ENCODE data around the gene FCN1.

Gene FCN1

DNA sequence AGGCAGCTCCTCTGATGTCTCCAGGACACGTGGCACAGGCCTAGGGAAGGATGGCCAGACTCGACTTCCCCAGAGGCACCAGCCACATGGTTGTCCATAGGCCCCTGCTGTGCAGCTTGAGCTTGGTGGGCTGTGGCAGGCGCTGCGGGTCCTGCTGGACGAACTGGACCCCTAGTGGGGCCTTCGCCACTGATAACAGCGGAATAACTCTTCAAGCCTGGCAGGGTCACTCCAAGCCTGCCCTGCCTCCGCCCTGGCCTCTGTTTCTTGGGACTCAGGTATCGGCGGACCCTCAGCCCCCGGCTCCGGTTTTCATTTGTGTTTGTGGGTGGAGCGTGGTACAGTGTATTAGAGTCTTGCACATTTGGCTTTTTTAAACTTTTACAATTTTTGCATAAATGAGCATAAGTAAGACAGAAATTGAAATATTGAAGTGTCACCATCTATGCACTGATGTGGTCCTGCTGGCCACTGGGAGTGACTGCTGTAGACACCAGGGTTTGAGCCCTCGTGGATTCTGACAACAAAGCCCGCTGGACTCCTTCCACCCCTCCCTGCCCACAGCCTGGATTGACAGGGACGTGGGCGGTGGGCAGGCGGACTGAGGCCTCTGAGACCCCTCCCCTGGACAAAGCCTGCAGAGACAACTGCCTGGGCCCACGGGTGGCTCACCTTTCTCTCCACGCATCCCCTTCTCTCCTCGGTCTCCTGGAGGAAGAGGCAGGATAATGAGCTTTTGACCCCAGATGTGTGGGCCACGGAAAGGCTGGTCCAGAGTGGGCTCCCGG is 3.8 kb downstream of the FCN1 start:
- no peak for DNase-seq (ENCODE audit: low read depth in 3 of 3)

DNA sequence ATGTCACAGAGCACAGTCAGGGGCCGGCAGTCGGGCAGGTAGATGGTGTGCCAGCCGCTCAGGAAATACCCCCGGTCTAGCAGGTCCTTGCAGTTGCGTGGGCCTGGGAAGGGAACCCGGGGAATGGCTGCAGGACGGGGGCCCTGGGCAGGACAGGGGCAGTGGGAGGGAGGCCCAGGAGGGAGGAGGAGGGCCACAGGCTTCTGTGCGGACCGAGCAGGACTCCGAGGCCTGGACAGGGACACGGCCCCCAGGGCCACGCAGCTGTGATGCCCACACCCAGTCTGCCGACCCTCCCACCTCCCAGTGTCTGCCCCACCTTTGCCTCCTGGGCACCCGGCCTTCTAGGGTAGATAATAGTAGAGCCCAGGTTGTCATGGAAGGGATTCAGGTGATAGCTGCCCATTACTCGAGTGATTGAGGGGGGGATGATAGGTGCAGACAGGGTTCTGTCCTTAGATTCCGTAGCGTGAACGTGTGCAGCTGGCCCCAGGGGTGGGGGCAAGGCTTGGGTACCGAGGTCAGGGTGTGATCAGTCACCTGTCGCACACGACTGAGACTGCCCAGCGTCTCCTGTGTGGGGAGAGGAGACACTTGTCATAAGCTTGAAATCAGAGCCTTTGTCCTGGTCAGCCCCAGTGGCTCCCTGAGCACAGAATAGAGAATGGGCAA is 4.5 kb downstream of the FCN1 start:
- no peak for DNase-seq (ENCODE audit: low read depth in 3 of 3)

DNA sequence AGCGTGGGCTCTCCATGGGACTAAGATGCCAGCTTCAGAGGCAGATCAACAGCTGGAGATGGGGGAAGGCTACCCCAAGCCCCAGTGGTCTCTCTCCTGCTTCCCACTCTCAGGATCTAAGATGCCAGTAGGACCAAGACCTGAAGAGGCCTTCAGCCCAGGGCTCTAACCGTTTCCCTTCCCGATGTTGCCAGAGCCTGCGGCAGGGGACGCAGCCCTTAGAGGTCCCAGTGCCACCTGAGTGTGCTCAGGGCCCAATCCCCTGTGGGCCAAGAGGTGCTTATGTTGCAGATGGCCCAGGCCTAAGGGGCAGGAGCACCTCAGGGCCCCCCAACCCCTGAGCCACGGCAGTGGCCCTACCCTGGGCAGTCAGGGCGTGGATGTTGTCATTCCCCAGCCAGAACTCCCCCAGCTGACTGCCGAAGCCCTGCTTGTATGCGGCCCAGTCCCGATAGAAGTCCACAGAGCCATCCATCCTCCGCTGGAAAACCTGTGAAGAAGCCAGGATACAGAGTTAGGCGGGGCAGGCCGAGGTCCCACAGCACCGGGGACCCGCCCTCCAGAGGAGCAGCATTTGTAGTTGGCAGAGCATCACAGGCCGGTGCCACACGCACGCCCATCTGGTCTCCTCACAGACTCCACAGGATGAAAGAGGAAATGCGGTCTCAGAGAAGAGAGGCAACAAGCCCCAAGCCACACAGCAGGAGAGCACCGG is 5.4 kb downstream of the FCN1 start:
- DNase-seq (ENCODE audit: low read depth in 3 of 3) = no peak

DNA sequence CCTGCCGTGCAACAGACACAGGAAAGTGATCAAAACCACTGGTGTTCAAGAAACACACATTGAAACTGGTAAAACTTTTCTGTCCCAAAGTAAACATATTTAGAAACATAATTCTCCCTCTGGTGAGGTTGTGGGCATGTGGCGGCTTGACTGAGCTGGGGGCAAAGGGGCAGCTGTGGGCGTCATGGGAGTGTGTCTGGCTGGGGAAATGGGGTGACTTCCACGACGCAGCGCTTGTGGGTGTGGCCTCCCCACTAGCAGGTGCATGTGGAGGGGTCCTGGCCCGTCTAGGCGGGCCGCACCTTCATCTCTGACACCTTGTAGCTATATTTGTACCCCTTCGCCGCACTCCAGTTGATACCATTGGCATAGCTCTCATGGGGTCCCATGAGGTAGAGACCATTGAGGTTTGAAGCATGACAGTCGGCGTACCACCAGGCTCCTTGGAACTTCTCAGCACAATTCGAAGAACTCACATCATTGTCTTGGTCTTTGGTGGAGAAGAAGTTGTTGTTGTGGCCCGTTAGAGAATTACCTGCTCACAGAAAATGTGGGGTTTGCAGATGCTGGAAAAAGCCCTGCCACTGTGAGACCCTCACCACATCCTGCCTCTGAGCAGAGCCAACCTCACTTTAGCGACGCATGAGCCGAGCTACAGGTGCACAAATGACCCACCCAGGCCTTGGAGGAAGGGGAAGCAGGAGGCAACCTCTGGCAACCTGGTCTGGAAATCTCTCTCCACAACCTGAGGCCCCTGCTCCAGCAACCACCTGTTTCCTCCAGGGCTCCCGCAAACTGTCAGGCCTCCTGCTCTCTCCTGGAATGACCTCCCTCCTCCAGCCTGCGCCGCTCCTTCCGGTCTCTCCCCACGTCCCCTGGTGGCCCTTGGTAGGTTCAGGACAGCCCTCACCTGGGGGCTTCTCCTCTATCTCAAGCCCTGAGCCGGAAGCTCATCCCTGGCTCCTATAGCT is 7.9 kb downstream of the FCN1 start:
- no peak for DNase-seq (ENCODE audit: low read depth in 3 of 3)

DNA sequence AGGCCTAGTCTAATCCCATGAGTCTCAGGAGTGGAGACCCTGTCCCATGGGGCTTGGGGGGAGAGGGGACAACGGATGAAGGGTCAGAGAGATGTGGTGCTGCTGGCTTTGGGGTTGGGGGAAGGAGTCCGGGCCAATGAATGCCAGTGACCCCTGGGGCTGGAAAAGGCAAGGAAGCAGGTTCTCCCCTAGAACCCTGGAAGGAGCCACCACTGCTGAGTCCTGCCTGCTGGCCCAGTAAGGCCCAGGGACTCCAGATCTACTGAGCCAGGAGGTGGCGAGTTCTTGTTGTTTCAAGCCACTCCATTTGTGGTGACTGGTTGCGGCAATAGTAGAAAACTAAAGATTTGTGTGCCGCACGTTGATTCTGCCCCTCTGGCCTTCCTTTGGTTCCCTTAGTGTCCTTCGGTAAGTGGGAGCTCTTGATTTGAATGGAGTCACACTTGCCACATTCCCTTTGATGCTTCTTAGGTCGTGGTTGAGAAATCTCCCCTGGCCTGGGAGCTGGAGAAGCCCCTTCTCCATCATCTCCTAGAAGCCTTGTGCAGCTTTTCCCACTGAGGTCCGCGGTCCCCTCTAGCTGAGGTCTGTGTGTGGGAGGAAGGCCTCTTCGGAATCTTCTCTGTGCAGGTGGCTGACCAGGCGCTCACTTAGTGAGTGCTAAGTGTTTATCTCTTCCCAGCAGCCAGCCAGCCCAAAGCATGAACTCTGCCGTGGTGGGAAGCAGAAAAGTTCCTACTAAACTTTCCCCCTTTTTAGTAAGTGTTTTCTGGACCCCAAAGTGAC is 9.0 kb downstream of the FCN1 start:
- no peak for DNase-seq (ENCODE audit: low read depth in 3 of 3)

DNA sequence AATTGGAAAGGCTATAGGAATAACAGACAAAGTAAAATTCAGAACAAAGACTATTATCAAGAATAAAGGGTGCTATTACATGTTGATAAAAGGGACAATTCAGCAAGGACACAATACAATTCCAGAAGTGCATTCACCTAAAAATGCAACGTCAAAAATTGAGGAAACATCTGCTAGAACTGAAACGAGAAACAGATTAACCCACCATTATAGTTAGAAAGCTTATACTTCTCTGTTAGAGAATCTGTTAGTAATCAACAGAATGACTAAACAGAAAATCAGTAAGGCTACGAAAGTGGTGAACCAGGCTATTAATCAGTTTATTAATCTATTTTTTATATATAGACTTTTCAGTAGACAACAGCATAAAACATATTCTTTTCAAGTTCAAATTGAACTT is 14.8 kb downstream of the FCN1 start:
- DNase-seq (ENCODE audit: low read depth in 3 of 3) = no peak

DNA sequence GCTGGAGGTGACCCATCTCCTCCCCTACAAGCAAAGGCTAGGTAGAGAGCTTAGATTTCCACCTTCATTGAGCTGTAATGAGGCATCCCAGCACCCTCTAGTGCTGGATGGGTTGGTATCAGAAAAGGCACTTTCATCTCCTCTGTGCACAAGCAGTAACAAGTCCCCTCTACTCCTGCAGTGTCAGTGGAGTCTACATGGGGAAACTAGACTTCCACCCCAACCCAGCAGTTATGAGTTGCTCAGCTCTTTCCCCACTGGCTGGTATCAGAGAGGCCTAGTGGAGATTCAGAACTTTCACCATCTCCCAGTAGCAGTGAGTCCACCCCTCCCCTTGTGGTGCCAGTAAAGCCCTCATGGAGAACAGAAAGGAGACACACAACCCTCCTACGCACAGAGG is 17.9 kb downstream of the FCN1 start:
- DNase-seq (ENCODE audit: low read depth in 3 of 3) = no peak

DNA sequence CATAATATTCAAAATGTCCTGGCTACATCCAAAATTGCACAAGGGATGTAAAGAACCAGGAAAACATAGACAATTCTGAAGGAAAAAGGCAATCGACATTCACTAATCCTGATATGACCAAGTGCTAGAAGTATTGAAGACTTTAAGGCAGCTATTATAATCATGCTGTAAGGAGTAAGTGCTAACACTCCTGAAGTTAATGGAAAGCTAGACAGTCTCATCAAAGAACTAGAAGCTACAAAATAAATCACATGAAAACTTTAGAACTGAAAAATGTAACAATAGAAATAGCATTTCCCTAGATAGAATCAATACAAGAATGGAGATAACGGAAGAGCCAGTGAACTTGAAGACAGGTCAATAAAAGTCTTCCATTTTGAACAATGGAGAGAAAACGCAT is 18.5 kb downstream of the FCN1 start:
- no peak for DNase-seq (ENCODE audit: low read depth in 3 of 3)

DNA sequence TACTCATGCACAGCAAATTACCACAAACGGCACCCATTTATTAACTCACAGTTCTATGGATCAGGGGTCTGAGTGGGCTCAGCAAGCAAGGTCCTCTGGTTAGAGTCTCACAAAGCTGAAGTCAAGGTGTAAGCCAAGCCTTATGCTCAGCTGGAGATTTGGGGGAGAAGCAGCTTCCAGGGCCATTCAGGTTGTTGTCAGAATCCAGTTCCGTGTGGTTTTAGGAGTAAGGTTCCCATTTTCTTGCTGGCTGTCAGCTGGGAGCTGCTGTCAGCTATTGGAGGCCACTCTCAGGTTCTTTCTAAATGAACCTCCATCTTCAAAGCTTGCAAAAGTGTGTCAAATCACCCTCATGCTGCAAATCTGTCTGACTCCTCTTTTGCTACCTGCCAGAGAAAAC is 19.4 kb downstream of the FCN1 start:
- no peak for DNase-seq (ENCODE audit: low read depth in 3 of 3)

DNA sequence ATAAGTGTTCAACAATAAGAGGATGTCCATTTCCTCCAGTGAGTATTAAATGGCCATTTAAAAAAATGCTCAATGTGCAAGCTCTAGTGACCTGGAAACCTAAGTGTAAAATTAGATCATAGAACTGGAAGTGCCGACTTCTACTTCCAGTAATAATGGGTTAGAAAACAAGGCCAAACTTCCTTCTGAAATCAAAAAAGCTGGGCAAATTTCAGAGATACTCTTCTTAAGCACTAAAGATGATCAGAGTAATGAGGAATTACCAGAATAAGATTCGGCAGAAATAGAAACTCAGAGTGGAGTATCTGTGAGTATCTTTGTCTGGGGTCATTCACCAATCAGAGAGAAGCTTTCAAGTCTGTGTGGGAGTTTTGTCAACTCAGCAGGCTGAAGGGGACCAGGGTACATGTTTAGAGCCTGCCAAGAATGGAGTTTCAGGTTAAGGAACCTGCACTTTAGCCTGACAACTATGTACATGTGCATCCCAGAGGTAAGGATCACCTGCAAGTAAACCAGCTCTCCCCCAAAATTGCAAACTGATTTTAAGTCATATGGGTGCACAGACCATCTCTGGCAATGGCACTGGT is 20.0 kb downstream of the FCN1 start:
- DNase-seq (ENCODE audit: low read depth in 3 of 3) = no peak

DNA sequence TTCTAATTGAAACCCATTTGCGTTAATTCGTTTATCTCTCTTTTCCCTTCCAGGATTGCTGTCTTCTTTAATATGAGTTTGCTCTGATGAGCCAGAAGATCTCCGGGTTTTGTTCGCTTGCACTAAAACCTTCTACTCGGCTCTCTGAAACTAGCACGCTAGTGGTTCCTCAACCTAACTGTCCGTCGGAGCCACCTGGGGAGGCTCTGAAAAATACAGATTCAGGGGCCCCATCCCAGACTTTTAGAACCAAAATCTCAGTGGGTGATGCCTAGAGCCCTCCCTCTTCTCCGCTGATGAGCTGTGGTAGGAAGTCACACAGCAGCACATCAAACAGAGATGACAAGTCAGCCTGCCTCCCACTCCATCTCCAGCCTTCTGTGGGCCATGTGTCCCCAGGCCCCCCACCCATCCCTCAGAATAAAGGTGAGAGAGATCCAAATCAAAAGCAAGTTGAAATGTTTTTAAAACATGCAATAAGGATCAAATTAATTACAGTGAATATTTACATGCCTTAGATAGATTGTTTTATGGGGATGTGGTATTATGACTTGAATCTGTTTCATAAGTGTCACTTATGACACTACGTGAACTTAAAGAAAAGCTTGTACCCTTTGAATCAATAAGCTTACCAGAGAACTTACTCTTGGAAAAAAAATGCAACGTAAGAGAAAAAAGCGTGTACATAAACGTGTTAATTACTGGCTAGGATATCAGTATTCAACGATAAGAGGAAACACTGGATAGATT is 20.7 kb downstream of the FCN1 start:
- no peak for DNase-seq (ENCODE audit: low read depth in 3 of 3)

DNA sequence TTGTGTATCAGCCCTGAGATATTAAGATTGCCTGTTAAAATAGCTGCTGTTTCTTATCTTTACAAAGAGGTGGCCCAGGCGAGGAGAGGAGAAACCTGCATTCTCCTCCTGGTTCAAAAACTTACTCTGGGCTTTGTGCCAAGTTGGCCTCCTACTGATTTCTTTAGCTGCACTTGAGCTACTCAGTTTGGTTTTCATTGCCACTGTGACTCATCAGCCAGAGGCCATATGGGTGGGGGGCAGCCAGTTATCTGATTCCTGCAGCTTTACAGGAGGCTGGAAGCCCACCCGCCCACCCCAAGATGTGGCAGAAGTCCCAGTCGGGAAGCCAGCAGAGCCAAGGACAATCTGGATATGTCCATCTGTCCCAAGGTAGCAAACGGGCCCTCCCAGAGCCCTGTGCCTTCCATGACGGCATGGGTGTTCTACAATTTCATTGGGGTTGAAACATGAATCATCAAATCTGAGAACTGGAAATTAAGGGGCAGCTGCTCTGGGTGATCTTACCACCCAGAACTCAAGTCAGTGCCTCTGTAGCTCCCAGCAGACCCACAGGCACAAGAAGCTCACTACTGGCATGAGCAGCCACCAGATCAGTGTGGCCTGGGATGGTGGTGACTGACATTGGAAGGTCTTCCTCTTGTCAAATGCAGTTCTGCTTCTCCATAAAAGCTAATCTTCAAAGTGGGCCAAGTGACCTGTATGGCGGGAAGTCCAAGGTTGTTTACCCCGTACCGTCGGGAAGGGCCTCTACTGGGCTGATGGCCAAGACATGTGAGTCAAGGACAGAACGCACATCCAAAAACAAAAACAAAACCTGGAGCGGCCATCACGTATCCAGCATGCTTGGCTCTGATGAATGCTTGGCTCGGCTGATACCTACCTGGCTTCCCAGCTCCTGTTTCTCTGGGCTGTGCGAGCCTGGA is 21.5 kb downstream of the FCN1 start:
- no peak for DNase-seq (ENCODE audit: low read depth in 3 of 3)

DNA sequence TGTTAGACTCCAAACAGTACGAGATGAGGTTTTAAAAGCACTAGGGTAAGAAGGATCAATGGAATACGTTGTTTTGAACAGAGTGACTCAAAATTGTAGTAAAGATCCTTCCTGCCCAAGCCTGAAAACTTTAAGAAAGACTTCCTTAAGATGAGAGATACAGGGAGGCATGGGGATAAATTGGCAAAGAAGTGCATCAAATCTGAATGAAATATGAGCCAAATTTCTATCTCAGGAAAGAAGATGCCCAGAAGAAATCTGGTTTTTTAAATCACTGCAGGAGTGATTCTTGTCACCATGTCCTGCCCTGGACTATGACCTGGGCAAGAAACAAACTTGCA is 22.2 kb downstream of the FCN1 start:
- no peak for DNase-seq (ENCODE audit: low read depth in 3 of 3)

DNA sequence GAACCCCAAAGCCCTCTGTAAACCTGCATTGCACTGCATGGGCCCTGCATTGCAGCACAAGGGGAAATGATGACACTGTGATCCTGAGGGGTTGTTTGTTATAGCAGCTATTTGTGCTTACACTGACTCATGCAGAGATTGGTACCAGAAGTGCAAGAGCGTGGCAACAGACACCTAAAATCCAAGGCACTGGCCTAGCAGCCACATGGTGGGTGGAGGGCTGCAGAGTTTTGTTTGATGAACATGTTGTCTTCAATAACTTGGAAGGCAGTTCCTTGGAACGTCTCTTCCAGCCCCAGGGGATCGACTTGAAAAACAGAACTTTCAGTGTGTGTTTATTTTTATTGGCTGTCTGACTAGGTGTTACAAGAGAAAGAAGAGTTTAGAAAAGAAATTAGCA is 22.6 kb downstream of the FCN1 start:
- DNase-seq (ENCODE audit: low read depth in 3 of 3) = no peak

DNA sequence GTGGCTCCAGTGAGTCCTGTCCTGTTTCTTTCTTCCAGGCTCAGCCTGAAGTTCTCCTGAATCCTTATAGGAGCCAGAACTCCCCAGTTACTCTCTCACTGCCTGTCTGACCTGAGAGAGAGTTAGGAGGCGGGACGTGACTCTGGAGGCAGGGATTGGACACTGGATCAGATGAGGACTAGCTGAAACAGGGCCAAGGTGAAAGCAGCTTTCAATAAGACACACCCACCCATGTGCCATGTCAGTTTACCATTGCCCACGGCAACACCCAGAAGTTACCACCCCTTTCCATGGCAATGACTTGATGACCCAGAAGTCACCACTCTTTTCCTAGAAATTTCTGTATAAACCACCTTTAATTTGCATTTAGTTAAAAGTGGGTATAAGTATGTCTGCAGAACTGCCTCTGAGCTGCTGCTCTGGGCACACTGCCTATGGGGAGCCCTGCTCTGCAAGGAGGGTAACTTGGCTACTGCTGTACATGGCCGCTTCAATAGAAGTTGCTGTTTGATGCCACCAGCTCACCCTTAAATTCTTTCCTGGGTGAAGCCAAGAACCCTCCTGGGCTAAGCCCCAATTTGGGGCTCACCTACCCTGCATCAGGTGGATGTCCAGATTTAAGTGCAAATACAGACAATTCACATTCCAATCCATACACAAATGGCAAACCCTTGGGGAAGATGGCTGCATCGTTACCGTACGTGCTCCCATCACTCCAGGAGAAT is 23.4 kb downstream of the FCN1 start:
- no peak for DNase-seq (ENCODE audit: low read depth in 3 of 3)

DNA sequence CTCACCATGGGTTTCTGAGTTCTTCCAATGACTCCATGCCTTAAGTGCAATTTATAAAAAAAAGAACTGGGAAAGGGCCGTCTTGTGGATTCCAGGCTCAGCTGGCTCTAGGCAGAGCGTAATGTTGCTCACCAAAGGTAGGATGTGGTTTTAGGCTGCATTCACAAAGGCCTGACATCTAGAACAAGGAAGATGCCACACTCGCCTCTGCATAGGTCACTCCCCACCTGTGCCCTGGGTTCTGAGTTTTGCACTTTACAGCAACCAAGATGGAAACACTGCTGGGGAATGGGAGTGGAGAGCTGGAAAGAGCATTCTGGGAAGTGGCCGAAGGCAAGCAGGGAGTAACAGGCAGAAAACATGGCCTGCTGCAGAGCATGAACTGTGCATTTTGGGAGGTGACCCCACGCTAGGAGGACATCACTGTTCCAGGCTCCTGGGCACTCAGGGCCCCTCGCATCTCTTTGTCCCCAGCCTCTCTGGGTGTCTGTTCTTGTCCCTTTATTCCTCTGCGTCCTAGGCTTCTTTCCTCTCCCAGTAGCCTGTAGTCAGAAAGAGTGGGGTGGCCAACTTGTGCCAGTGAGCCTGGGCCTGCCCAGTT is 24.8 kb downstream of the FCN1 start:
- DNase-seq (ENCODE audit: low read depth in 3 of 3) = no peak

DNA sequence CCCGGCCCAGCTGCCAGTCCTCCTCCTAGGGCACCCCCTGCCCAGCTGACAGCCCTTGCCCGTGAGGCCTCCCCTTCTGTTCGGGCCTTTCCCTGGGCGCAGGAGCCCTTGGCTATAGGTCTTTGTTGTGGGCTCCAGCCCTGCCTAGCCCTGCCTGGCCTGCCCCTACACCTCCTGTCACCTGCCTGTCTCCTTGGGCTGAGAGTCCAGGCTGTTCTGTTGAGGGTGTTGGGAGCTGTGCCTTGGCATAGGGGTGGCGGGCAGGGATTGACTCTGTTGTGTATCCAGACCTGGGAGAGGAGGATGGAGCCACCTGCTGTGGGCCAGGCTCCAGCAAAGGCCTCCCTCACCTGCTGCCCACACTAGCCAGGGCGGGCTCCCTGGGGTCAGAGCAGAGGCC is 25.5 kb downstream of the FCN1 start:
- no peak for DNase-seq (ENCODE audit: low read depth in 3 of 3)

DNA sequence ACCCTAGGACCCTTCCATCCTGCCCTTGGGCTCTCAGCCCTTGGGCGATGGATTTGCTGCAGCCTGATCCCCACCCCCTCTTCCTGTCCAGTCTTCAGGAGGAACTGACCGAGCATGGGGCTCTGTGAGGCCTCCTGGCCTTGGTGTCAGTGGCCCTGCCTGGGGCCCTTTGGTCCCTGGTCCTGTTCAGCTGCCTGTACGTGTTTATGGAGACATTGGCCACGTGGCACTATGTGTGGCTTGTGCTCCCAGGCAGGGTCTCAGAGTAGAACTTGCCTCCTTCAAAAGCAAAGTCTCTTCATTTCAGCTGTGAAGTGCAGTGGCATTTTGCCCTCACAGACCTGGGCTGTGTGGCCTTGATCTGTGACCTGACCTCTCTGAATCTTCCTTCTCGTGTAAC is 26.0 kb downstream of the FCN1 start:
- no peak for DNase-seq (ENCODE audit: low read depth in 3 of 3)
